Measurements from ENCODE around the gene BTBD2.

Gene BTBD2

DNA sequence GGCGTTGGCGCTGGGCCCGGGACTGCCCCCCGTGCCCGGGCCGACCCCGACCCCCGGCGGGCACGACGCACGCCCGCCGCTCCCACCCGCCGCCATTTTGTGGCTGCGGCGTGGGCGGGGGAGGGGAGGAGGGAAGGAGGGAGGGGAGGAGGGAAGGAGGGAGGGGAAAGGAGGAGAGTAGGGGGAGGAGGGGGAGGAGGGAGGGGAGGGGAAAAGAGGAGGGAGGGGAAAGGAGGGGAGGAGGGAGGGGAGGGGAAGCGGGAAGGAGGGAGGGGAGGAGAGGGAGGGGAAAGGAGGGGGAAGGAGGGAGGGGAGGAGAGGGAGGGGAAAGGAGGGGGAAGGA lies at the start of gene BTBD2:
TSS of gene BTBD2 (minus strand) at position 107 of the 343 bp plus-strand sequence. CDS start at position 96, 11 bp downstream.
- DNase-seq: peak in 1 of 2 experiments; percentile 46

- no peak for DNase-seq
Measured at GRCh38 chr19:2064788-2065524, 49.4 kb upstream of the BTBD2 start.

DNA sequence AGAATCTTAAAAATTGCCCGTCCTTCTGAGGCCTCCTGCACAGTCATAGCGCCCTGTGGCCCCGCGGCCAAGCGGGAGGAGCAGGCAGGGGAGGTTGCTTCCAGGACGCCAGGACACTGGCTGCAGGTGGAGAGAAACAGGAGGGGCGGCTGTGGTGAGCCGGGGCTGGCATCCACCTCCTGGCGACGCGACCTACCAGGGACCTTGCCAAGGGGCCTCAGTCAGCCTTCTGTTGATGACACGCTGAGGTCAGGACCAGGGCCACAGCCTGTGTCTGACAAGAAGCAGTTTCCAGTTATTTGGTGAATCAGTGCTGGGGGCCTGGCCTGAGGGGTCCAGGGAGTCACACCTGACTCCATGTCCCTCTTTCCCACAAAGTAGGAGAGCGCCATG lies 48.9 kb upstream of the BTBD2 start:
- DNase-seq: no peak

- no peak for DNase-seq
Measured at GRCh38 chr19:2063824-2064223, 48.3 kb upstream of the BTBD2 start.

DNA sequence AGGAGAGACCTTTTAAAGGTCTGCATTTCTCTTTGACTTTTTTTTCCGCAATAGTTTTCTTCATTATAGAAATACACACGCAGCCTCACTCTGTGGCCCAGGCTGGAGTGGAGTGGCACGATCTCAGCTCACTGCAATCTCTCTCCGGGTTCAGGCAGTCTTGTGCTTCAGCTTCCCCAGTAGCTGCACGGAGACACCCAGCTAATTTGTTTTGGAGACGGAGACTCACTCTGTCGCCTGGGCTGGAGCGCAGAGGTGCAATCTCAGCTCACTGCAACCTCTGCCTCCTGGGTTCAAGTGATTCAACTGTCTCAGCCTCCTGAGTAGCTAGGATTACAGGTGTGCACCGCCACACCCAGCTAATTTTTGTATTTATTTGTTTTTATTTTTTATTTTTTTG lies 47.3 kb upstream of the BTBD2 start:
- no peak for DNase-seq

- no peak for DNase-seq
Measured at GRCh38 chr19:2062389-2062729, 46.8 kb upstream of the BTBD2 start.

DNA sequence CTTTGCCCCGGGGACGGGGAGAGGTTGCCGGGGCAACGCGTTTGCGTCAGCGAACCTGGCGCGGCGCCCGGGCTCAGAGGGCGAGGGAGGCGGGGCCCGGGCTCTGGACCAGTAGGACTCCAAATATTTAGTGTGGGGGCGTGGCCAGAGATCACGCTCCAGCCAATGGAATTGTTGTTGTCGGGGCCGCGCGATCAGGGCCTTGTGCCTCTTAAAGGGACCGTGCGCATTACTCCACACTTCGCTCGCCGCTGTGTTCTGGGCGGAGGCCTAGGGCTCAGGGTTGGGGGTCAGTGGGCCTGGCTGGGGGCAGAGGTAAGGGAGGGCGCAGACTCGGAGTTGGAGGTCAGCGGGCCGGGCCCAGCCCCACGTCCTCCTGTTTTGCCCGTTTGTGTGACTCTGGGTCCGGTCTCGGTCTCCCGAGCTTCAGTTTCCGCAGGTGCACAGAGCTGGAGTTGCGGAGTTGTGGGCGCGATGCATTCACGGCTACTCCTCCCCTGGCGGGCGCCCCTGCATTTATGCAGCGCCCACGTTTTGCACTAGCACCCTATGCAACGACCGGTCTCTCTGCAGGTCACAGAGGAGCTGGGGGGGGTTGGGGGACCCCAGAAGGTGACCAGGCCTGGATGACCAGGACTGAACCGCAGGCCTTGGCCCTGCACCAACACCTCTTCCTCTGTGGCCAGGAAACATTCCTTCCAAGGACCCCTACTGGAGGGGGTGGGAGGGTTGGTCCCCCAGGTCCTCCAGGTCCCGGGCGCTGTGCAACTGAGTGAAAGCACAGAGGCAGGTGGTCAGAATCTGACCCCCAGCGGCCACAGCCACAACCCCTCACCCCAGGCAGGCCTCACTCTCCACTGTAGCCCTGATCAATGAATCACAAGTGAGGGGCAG lies 46.2 kb upstream of the BTBD2 start:
- DNase-seq: peak; percentile 91 to 96

GRCh38 chr19:2060884-2061494 lies 45.5 kb upstream of the BTBD2 start:
- peak in 1 of 2 experiments; percentile 47 for DNase-seq

DNA sequence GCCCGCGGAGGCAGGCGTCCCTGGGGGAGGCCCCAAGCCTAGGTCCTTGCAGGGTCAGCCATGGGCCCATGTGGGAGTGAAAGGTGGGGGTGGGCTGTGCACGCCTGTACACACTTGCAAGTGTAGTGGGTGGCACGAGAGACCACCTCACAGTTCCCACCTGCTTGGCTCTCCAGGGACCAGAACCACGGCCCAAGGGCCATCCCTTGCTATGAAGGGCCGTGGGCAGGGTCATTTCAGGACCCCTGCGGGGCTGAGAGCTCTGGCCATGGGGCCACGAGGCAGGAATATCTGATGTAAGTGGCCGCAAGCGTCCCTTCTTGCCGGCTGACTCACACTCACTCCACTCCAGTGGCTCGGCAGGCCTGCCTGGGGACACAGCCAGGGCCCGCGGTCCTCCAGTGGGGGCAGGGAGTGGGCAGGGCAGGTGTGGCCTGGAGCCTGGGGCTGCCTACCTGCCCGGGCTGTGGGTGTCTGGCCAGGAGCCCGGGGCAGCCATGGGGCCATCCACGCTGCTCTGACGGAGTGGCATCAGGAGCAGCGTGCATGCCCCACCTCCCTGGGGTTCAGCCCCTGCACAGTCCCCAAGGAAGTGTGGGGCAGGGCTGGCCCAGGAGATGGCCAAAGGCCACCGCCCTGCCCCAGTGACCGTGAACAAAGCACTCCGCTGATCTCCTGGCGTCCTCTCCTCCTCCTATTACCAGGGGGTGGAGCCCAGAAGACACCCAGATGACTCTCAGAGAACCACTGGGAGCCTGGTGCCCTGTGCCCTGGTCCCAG lies 44.1 kb upstream of the BTBD2 start:
- DNase-seq: peak; percentile 55 to 87

DNA sequence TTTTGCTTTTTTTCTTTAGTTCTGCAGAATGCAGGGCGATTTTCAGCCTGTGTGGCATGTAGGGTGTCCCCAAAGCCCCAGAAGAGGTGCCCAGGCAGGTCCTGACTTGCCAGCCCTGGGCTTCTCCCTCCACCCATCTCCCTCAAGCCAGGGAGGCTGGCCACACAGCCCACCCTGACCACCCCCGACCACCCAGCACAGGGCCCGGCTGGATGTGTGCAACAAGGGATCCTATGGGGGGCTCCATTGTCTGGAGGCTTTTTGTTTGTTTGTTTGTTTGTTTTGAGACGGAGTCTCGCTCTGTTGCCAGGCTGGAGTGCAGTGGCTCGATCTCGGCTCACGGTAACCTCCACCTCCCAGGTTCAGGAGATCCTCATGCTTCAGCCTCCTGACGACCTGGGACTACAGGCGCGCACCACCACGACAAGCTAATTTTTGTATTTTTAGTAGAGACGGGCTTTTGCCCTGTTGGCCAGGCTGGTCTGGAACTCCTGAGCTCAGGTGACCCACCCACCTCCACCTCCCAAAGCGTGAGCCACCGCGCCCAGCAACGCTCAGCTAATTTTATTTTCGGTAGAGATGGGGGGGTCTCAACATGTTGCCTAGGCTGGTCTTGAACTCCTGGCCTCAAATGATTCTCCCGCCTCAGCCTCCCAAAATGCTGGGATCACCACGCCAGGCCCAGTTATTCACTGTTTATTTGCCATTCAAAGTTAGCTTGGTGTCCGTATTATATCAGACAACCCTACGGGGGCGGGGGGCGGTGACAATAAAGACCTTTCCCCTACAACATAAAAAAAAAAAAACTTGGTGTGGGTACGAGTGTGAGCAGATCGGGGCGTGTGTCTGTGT lies 43.3 kb upstream of the BTBD2 start:
- no peak for DNase-seq

- DNase-seq: no peak
Measured at GRCh38 chr19:2057484-2058469, 42.3 kb upstream of the BTBD2 start.

GRCh38 chr19:2056837-2057192 lies 41.3 kb upstream of the BTBD2 start:
- no peak for DNase-seq

DNA sequence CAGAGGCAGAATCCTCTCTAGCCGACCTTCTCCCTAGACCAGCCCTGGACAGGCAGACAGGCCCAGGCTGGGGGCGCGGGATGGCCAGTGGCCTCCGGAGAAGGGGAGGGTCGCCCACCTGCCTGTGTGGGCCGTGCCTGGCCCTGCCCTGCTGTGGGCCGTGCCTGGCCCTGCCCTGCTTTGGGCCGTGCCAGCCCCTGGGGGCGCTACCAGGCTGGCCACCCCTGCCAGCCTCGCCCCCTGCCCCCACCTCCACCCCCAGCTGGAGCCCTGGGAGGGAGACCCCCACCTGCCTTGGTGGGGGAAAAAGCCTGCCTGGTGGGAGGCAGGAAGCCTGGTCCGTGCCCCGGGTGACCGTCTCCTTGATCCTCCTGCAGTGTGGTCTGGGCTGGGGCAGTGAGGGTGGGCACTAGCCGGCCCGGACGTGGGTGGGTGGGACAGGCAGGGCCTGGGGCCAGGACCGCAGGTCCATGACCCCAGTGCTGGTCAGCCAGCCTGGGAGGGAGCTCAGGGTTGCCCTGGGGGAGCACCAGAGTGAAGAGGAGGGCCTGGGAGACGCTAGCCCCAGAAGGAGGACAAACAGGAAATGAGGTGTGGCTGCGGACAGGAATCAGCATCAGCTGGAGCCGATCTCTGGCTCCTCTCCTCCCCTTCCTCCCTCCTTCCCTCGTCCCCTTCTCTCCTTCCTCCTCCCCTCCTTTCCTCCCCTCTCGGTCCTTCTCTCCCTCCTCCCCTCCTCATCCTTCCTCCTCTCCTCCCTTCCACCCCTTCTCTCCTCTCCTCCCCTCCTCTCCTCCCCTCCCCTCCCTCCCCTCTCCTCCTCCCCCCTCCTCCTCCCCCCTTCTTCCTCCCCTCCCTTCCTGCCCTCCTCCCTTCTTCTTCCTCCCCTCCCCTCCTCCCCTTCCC lies 40.7 kb upstream of the BTBD2 start:
- DNase-seq: peak; percentile 33 to 63

DNA sequence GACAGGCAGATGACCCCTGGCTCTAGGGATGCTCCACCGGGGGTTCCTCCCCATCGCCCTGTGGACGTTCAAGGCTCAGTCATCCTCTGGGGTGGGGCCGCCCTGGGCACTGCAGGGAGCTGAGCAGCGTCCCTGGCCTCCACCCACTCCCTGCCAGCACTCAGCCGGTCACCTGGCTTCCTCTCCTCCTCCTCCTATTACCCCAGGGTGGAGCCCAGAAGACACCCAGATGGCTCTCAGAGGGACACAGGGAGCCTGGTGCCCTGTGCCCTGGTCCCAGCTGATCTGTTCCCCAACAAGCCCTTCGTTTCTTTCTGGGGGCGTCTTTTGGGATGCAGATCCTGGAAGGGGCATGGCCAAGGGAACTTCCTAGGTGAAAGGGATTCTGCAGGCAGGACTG lies 39.2 kb upstream of the BTBD2 start:
- no peak for DNase-seq

DNA sequence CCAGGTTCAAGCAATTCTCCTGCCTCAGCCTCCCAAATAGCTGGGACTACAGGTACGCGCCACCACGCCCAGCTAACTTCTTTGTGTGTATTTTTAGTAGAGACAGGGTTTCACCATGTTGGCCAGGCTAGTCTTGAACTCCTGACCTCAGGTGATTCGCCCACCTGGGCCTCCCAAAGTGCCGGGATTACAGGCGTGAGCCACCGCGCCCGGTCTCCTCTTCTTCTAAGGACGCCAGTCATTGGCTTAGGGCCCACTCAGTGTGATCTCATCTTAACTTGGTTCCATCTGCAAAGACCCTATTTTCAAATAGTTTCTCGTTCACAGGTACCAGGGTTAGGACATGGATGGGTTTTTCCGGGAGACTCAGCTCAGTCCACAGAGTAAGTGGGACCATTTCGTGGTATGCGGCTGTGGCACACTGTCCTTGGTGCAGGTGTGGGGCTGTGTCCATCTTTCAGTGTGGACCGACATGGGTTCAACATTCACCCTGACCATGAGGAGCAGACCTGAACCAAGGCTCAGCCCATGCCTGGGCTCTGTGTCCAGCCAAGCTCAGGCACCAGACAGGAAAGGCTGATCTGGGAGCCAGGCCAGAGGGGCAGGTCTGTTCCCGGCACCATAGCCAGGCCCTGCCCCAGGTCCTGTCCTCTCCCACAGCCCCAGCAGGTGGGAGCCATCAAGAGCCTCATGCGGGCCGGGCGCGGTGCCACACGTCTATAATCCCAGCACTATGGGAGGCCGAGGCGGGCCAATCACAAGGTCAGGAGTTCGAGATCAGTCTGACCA lies 38.3 kb upstream of the BTBD2 start:
- DNase-seq: no peak

DNA sequence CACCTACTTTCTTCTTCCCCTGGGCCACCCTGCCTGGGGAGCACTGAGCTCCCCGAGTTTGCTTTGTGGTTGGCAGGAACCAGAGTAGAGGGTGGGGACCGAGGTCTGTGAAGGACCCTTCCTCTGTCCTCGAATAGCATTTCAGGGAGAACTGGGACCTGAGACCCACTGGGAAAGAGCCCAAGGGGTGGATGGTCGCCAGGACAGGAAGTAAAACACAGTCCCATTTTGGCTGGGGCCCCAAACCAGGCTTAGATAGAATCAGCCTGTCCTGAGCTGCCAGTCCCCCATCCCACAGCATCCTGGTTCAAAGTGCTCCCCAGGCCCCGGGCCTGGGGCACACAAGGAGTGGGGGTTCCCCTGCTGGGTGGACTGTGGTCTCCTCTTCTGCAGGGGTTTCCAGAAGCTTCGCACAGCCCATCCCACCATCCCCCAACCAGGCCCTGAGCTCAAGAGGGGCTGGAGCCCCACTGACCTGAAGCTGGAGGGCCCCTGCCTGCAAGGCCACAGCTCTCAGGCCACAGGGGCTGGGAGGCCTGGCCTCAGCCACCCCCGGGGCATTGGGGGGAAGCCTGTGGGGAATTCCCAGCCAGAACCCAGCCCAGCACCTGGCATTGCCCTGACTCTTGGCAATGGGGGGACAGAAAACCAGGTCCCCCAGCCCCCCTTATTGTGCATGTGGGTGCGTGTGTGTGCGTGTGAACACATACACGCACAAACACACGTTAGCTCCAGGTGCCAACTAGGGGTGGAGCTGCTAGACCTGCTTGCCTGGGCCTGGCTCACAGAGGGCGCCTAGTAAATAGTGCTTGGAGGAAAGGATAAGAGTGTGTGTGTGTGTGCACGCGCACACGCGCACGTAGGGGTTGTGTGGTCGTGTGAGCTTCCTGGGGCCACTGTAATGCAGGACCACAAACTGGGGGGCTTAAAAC lies 36.5 kb upstream of the BTBD2 start:
- no peak for DNase-seq

DNA sequence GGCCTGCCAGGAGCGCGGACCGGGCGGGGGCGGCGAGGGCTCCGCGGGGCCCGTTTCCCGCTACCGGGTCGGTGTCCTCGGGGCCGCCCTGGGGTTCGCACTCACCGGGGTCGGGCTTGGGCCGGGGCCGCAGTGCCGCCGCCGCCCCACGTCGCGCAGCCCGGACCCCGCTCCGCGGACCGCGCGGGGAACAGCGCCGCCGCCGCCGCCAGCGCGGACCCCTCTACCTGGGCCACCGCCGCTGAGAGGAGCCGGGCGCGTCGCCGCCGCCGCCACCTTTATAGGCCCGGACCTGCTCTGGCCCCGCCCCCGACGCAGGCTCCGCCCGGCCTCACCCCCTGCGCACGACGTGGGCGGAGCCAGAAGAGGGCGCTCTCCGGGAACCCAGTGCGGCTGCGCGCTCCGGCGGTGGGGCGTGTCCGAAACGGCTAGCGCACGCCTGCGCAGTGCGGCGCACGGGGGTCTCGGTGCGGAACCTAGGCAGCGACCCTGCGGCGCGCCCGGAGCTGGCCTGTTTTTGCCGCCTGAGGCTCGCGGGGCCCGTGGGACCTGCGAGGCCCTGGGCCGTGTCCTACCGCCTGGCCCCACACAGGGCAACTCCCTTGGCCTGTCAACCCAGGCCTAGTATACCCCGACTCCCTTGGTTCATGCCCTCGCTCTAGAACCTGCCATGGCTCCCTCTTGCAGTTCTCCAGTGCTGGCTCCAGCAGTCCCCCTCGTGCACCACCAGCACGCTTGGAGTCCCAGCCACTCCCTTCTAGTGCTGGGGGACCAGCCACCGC lies 35.7 kb upstream of the BTBD2 start, which contains the start of gene MKNK2:
TSS of gene MKNK2 (minus strand) at position 254 of the 782 bp plus-strand sequence. CDS start 393 bp downstream, outside the sequence.
- DNase-seq: peak; percentile 34 to 64
